Astrocyte of the spinal cord (primary cell): Measurements from ENCODE around the gene ADARB2.
A peak's percentile ranks its signal among the peaks of the same experiment; 100 is the strongest.

Source experiments
- DNase-seq: peaks from one replicate; pipeline ENCODE4 v3.0.0; 2011; ENCODE audit warnings: low read depth, low spot score
- H3K4me3 ChIP-seq: 2 replicates; pipeline ENCODE4 v1.5.1; 2011; ENCODE audit warnings: low read depth, mild to moderate bottlenecking, low read length, moderate library complexity
- in situ Hi-C: cut with HindIII; loops from 2 replicates; pipeline ENCODE4 v1.10.0; 2017; ENCODE audit warnings: low sequenced_read_pairs
- TF ChIP-seq, protein P1 (sequence below): IDR thresholded peaks from 2 replicates; pipeline ENCODE4 v1.5.1; 2012; ENCODE audit warnings: low read depth, mild to moderate bottlenecking, low read length, inconsistent platforms

The ADARB2 gene

GRCh38 chr10:1426786-1427185 lies 310.5 kb downstream of the ADARB2 start:
- no peak overlapping the region for H3K4me3 ChIP-seq
- DNase-seq: no peak
- in situ Hi-C loops: no loop called here

GRCh38 chr10:1425879-1426278 lies 311.4 kb downstream of the ADARB2 start:
- DNase-seq: no peak
- TF ChIP-seq, protein P1, sequence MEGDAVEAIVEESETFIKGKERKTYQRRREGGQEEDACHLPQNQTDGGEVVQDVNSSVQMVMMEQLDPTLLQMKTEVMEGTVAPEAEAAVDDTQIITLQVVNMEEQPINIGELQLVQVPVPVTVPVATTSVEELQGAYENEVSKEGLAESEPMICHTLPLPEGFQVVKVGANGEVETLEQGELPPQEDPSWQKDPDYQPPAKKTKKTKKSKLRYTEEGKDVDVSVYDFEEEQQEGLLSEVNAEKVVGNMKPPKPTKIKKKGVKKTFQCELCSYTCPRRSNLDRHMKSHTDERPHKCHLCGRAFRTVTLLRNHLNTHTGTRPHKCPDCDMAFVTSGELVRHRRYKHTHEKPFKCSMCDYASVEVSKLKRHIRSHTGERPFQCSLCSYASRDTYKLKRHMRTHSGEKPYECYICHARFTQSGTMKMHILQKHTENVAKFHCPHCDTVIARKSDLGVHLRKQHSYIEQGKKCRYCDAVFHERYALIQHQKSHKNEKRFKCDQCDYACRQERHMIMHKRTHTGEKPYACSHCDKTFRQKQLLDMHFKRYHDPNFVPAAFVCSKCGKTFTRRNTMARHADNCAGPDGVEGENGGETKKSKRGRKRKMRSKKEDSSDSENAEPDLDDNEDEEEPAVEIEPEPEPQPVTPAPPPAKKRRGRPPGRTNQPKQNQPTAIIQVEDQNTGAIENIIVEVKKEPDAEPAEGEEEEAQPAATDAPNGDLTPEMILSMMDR: no peak
- in situ Hi-C loops: no loop called here
- H3K4me3 ChIP-seq: no peak overlapping the region

More at GRCh38 chr10:1426786-1427185, 310.5 kb downstream of the ADARB2 start:
- TF ChIP-seq, protein P1: no peak

DNA sequence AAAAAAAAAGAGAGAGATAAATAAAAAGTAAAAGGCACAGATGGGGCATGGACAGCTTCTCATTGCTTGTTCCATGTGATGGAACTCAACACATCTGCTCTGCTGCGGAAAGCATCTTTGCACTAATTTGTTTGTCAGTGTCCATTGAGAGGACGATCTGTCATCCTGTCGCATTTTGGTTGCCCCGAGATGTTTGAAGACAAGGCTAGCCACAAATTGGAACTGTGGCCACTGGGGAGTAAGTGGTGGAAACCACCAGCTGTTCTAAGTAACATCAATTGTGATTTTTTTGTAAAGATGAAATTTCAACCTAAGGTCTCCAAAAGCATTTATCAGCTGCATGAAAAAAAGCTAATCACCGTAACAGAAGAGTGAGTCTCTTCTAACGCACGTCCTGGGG lies 312.7 kb downstream of the ADARB2 start:
- DNase-seq: no peak
- TF ChIP-seq, protein P1: no peak
- in situ Hi-C loops: no loop called here
- no peak overlapping the region for H3K4me3 ChIP-seq

DNA sequence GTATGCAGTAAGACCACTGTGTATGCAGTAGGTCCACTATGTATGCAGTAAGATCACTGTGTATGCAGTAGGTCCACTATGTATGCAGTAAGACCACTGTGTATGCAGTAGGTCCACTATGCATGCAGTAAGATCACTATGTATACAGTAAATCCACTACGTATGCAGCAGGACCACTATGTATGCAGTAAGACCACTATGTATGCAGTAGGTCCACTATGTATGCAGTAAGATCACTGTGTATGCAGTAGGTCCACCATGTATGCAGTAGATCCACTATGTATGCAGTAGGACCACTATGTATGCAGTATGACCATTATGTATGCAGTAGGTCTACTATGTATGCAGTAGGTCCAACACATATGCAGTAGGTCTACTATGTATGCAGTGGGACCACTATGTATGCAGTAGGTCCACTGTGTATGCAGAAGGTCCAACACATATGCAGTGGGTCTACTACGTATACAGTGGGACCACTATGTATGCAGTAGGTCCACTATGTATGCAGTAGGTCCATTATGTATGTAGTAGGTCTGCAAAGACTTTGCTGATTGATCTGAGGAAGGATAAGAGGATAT lies 313.6 kb downstream of the ADARB2 start:
- no peak for DNase-seq
- H3K4me3 ChIP-seq: no peak overlapping the region
- TF ChIP-seq, protein P1: no peak
- in situ Hi-C loops: no loop called here

DNA sequence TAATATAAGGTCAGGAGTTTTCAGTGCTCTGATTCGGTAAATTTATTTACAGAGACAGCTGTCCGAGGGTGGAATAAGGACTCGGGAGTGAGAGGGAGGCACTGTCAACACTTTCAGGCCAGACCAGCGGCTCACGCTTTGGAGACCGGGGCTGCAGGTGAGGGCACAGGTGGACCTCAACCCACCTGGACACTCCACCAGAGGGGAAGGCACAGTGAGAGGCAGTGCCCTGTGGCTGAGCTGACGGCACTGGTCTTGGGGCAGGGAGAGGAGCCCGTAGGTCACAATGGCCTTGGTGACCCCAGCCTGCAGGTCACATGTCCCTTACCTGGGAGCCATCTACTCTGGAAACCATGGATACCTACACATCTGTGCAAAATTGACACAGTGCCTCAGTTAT lies 315.1 kb downstream of the ADARB2 start:
- in situ Hi-C loops: no loop called here
- no peak overlapping the region for H3K4me3 ChIP-seq
- no peak for DNase-seq
- TF ChIP-seq, protein P1: no peak

DNA sequence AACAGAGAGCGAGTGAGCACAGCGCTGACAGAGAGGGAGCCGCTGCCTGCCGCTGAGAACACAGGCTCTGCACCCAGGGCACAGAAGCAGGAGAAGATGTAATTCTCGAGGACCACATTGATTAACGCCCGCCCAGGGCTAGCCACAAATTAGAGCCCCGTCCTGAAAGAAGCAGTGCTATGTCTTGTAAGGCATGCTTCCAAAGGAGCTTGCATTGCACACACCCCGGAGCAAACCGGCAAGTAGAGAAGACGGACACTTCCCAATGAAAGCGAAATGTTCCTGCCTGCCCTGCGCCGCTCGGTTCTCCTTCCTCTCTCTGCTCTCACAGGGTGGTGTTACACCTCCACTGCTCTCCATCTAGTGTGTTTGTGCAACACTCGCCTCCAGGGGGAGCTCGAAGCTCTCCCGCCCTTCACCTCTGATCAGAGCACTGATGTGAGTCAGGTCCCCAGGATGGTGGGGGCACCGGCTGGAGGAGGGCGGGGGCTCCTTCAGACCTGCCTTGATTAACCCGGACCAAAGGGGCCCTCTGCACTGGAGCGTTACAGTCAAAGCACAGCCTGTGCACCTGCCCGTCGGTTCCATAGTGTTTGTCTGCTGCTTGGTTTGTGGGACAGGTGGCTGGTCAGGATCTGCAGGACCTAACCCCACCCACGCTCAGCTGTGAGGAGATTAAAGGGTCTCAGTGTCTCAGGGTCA lies 316.5 kb downstream of the ADARB2 start:
- in situ Hi-C loops: no loop called here
- DNase-seq: no peak
- H3K4me3 ChIP-seq: no peak overlapping the region
- TF ChIP-seq, protein P1: peak; percentile 30
